ENCODE data around the gene NUDT3. TPM values are rescaled to one million over a fixed set of nuclear protein-coding genes. Genes with fewer than 3 reads are reported as not detected.

NUDT3 gene
- total RNA-seq, 1 donor from 2014 or later = 37.1 TPM

GRCh38 chr6:34240329-34241248 lies 151.9 kb downstream of the NUDT3 start:
- no peak for DNase-seq (ENCODE audit: low read depth, low spot score)

- DNase-seq (ENCODE audit: low read depth, low spot score) = no peak
Measured at GRCh38 chr6:34239893-34240292, 152.6 kb downstream of the NUDT3 start.

GRCh38 chr6:34239500-34239825 lies 153.0 kb downstream of the NUDT3 start:
- no peak for DNase-seq (ENCODE audit: low read depth, low spot score)

- no peak for DNase-seq (ENCODE audit: low read depth, low spot score)
Measured at GRCh38 chr6:34238585-34239499, 153.6 kb downstream of the NUDT3 start.

- DNase-seq (ENCODE audit: low read depth, low spot score) = no peak
Measured at GRCh38 chr6:34237722-34238584, 154.5 kb downstream of the NUDT3 start.

GRCh38 chr6:34237316-34237721 lies 155.2 kb downstream of the NUDT3 start:
- DNase-seq (ENCODE audit: low read depth, low spot score) = no peak

GRCh38 chr6:34236443-34237315 lies 155.8 kb downstream of the NUDT3 start, which contains the start of gene HMGA1:
TSS of gene HMGA1 (plus strand) at chr6:34236873. CDS start at chr6:34240781, 3,908 bp downstream.
- peak; percentile 56 for DNase-seq (ENCODE audit: low read depth, low spot score)

GRCh38 chr6:34236131-34236442 lies 156.4 kb downstream of the NUDT3 start:
- no peak for DNase-seq (ENCODE audit: low read depth, low spot score)

- DNase-seq (ENCODE audit: low read depth, low spot score) = peak; percentile 57
Measured at GRCh38 chr6:34235307-34236130, 156.9 kb downstream of the NUDT3 start.

- no peak for DNase-seq (ENCODE audit: low read depth, low spot score)
Measured at GRCh38 chr6:34234667-34235306, 157.7 kb downstream of the NUDT3 start.

- no peak for DNase-seq (ENCODE audit: low read depth, low spot score)
Measured at GRCh38 chr6:34233867-34234266, 158.6 kb downstream of the NUDT3 start.

- no peak for DNase-seq (ENCODE audit: low read depth, low spot score)
Measured at GRCh38 chr6:34232901-34233300, 159.6 kb downstream of the NUDT3 start.

- DNase-seq (ENCODE audit: low read depth, low spot score) = no peak
Measured at GRCh38 chr6:34231566-34232336, 160.7 kb downstream of the NUDT3 start.

GRCh38 chr6:34230653-34231371 lies 161.7 kb downstream of the NUDT3 start:
- no peak for DNase-seq (ENCODE audit: low read depth, low spot score)

GRCh38 chr6:34229877-34230276 lies 162.6 kb downstream of the NUDT3 start:
- DNase-seq (ENCODE audit: low read depth, low spot score) = no peak
